A549 (cell line): ENCODE data around the gene STRN4. TPM values are rescaled to one million over a fixed set of nuclear protein-coding genes. Genes with fewer than 3 reads are reported as not detected.
A peak's percentile ranks its signal among the peaks of the same experiment; 100 is the strongest.
"Not testable (repeated sequence)": the region's sequence is repeated elsewhere in the genome, so short reads cannot be mapped to it uniquely, and the experiment has no call there.

Source experiments
- ATAC-seq, 2 experiments: fragments of 200-7000 bp in 1 of 2; fragments of >200 bp in 1 of 2; cut with Nextera tagmentation in 1 of 2; cut with Tn5 transposase in 1 of 2; 3 replicates each; pipeline versions ENCODE4 v1.8.0 to v1.9.1; 2018 to 2020; ENCODE audit warnings: mild to moderate bottlenecking in 1 of 2, moderate library complexity in 1 of 2
- CTCF ChIA-PET: fragments of 300-600 bp; sonication (Branson Sonifier 250); formaldehyde crosslinking; extraction: SDS; loops from one replicate; lab custom pipeline; 2021; ENCODE audit warnings: antibody characterized with exemption, inconsistent platforms; lab: Yijun Ruan, JAX
- POLR2A ChIA-PET: fragments of 350-600 bp; formaldehyde crosslinking; extraction: SDS; loops from one replicate; lab custom pipeline; 2021; ENCODE audit warnings: antibody characterized with exemption, inconsistent platforms; lab: Yijun Ruan, JAX
- DNase-seq, 2 experiments: peaks; one replicate each; pipeline versions ENCODE4 v3.0.0 to v3.0.0-alpha.2; 2011 to 2016; ENCODE audit warnings: low read depth in 1 of 2, low spot score in 1 of 2
- FAIRE-seq: peaks from 2 replicates; lab custom pipeline; 2011; peaks lifted over from hg19 to GRCh38; lab: Jason Lieb, UNC
- H3K27ac ChIP-seq, 2 experiments: fragments of >200 bp; sonication (Bioruptor Twin); formaldehyde crosslinking; 3 replicates each; pipeline ENCODE4 v1.5.1; 2016 to 2017
- H3K4me1 ChIP-seq: fragments of >200 bp; sonication (Bioruptor Twin); formaldehyde crosslinking; 3 replicates; pipeline ENCODE4 v1.6.1; 2016
- H3K4me2 ChIP-seq: fragments of >200 bp; sonication (Bioruptor Twin); formaldehyde crosslinking; 3 replicates; pipeline ENCODE4 v1.6.1; 2016
- H3K4me3 ChIP-seq: fragments of >200 bp; sonication (Bioruptor Twin); formaldehyde crosslinking; 3 replicates; pipeline ENCODE4 v1.5.1; 2016
- H3K9me3 ChIP-seq: fragments of >200 bp; sonication (Bioruptor Twin); formaldehyde crosslinking; 3 replicates; pipeline ENCODE4 v1.6.1; 2016
- BCL3 ChIP-seq: fragments of >200 bp; sonication (Bioruptor Twin); formaldehyde crosslinking; IDR thresholded peaks from 3 replicates; pipeline ENCODE4 v1.6.1; 2016
- EHF ChIP-seq: fragments of 250-450 bp; sonication (Bioruptor Pico); IDR thresholded peaks from 2 replicates; pipeline ENCODE4 v1.5.0; 2020; ENCODE audit warnings: mild to moderate bottlenecking
- ELK1 ChIP-seq: fragments of 150-350 bp; IDR thresholded peaks from 2 replicates; pipeline ENCODE4 v1.6.1; 2014; ENCODE audit warnings: low read depth, mild to moderate bottlenecking, low read length
- FOSL2 ChIP-seq, 2 experiments: fragments of 450-650 bp in 1 of 2; fragments of >200 bp in 1 of 2; sonication (Bioruptor Twin) in 1 of 2; formaldehyde crosslinking; IDR thresholded peaks; 2 replicates each; pipeline versions ENCODE4 v1.5.0 to v1.6.1; 2016 to 2020; ENCODE audit warnings: mild to moderate bottlenecking in 1 of 2, moderate library complexity in 1 of 2
- HMGXB4 ChIP-seq: fragments of 250-450 bp; sonication (Bioruptor Pico); IDR thresholded peaks from 2 replicates; pipeline ENCODE4 v1.5.0; 2021; ENCODE audit warnings: mild to moderate bottlenecking, moderate library complexity, borderline replicate concordance
- NFE2L2 ChIP-seq: fragments of 150-350 bp; conservative IDR thresholded peaks from 2 replicates; pipeline ENCODE4 v1.6.1; 2014; ENCODE audit warnings: low read length
- NPAS2 ChIP-seq: fragments of 250-450 bp; sonication (Bioruptor Pico); IDR thresholded peaks from 2 replicates; pipeline ENCODE4 v1.8.0; 2022; ENCODE audit warnings: mild to moderate bottlenecking, moderate library complexity, borderline replicate concordance
- PBX3 ChIP-seq: IDR thresholded peaks from 2 replicates; pipeline ENCODE4 v1.6.1; 2012
- POLR2A ChIP-seq: IDR thresholded peaks from 2 replicates; pipeline ENCODE4 v1.6.1; 2012; ENCODE audit warnings: mild to moderate bottlenecking, low read length
- RFX5 ChIP-seq: fragments of 450-650 bp; IDR thresholded peaks from 2 replicates; pipeline ENCODE4 v1.7.1; 2014; ENCODE audit warnings: antibody characterized with exemption, mild to moderate bottlenecking, moderate library complexity
- RNF2 ChIP-seq: fragments of 200-600 bp; sonication (generic); IDR thresholded peaks from 2 replicates; pipeline ENCODE4 v1.6.1; 2016; ENCODE audit warnings: low read depth, mild to moderate bottlenecking, antibody characterized with exemption, moderate library complexity, borderline replicate concordance
- TFCP2L1 ChIP-seq: fragments of 250-450 bp; sonication (Bioruptor Pico); IDR thresholded peaks from 2 replicates; pipeline ENCODE4 v1.5.0; 2021; ENCODE audit warnings: mild to moderate bottlenecking
- ZNF302 ChIP-seq: fragments of 250-450 bp; sonication (Bioruptor Pico); IDR thresholded peaks from 2 replicates; pipeline ENCODE4 v1.9.0; 2021; ENCODE audit warnings: inconsistent platforms, mild to moderate bottlenecking, moderate library complexity
- WGBS: methylation state at CpG from one replicate; pipeline ENCODE4 v1.1.6; 2017; ENCODE audit errors: missing lambda C conversion rate; 5-methylcytosine and 5-hydroxymethylcytosine counted together
- polyA plus RNA-seq, 4 experiments: library from polyadenylated mRNA; depleted of rRNA in 3 of 4; stranded (reverse); fragments of >200 nt; fragmentation: RNase III in 1 of 4; extraction: RNeasy Plus Mini Kit Qiagen cat#74134 plus additional on column Dnase treatment in 1 of 4; gene quantifications; 2 replicates in 3 of 4; 3 replicates in 1 of 4; pipeline ENCODE4 v1.2.3, GENCODE V29; 2011 to 2017
- TF ChIP-seq, protein P1 (sequence below): IDR thresholded peaks from 2 replicates; pipeline ENCODE4 v1.6.1; 2012
- TF ChIP-seq, protein P2 (sequence below): fragments of >200 bp; sonication (Bioruptor Twin); formaldehyde crosslinking; IDR thresholded peaks from 3 replicates; pipeline ENCODE4 v1.5.1; 2016

STRN4 gene
- polyA plus RNA-seq, 2 of the 4 experiments (the other 2 are of a cell fraction), result 62.8 to 70.0 TPM

GRCh38 chr19:46773018-46773399 is 26.8 kb upstream of the STRN4 start (continued):
- TF ChIP-seq FOSL2 (IDR thresholded peaks at IDR 0.05) (no peak), FOSL2 (CRISPR knock-in tag; IDR thresholded peaks at IDR 0.05) (no peak), ZNF302 (no peak), TFCP2L1 (CRISPR knock-in tag) (0 out of 2 replicates have a peak, but pooled peaks have one; percentile 1)

- ChIA-PET CTCF (interaction anchor here (0.6 to 28.2 kb wide), 6 partner anchors 13 to 349 kb away, joined by 3 to 1222 read pairs (median 26); partner anchors contain the start of genes AP2S1 and SLC1A5), POLR2A (interaction anchor here (1.1 to 1.7 kb wide), 3 partner anchors 8 to 16 kb away, joined by 3 to 8 read pairs (median 6); partner anchors contain the start of gene SLC1A5)
- Histone ChIP-seq H3K4me3 (no peak overlapping the region), H3K27ac (no peak overlapping the region), H3K9me3 (no peaks in the 10 kb centered on the region), H3K4me1 (peaks cover 11% of the 10 kb centered on the region; the same call in 2 of the 3 replicates), H3K4me2 (no peak overlapping the region)
- WGBS, result 84% methylated on average over 12 of the region's 12 CpGs
- no peak for FAIRE-seq
- DNase-seq, result no peak
- no peak for TF ChIP-seq TFCP2L1 (CRISPR knock-in tag)
- TF ChIP-seq EHF (CRISPR knock-in tag), result no peak
- TF ChIP-seq, protein P1, sequence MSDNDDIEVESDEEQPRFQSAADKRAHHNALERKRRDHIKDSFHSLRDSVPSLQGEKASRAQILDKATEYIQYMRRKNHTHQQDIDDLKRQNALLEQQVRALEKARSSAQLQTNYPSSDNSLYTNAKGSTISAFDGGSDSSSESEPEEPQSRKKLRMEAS, result no peak
- no peak for TF ChIP-seq POLR2A
- no peak for TF ChIP-seq HMGXB4 (CRISPR knock-in tag)
- TF ChIP-seq BCL3, result no peak
- no peak for TF ChIP-seq RFX5
- TF ChIP-seq PBX3, result no peak
- no peak for TF ChIP-seq RNF2
- TF ChIP-seq, protein P2, sequence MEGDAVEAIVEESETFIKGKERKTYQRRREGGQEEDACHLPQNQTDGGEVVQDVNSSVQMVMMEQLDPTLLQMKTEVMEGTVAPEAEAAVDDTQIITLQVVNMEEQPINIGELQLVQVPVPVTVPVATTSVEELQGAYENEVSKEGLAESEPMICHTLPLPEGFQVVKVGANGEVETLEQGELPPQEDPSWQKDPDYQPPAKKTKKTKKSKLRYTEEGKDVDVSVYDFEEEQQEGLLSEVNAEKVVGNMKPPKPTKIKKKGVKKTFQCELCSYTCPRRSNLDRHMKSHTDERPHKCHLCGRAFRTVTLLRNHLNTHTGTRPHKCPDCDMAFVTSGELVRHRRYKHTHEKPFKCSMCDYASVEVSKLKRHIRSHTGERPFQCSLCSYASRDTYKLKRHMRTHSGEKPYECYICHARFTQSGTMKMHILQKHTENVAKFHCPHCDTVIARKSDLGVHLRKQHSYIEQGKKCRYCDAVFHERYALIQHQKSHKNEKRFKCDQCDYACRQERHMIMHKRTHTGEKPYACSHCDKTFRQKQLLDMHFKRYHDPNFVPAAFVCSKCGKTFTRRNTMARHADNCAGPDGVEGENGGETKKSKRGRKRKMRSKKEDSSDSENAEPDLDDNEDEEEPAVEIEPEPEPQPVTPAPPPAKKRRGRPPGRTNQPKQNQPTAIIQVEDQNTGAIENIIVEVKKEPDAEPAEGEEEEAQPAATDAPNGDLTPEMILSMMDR, result no peak
- TF ChIP-seq NPAS2, result no peak
- TF ChIP-seq ELK1, result no peak
- TF ChIP-seq NFE2L2, result no peak
- no peak; a peak in 1 of 6 replicates for ATAC-seq
Observed at GRCh38 chr19:46772170-46773017, 26.1 kb upstream of the STRN4 start.

DNA sequence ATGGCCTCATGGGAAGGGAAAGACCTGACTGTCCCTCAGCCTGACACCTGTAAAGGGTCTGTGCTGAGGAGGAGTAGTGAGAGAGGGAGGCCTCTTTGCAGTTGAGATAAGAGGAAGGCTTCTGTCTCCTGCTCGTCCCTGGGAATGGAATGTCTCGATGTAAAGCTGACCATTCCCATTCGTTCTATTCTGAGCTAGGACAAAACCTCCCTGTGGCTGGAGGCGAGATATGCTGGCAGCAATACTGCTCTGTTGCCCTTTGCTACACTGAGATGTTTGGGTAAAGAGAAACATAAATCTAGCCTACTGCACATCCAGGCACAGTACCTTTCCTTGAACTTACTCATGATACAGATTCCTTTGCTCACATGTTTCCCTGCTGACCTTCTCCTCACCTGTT is 22.5 kb upstream of the STRN4 start:
- POLR2A ChIA-PET, H3K9me3 ChIP-seq, H3K27ac ChIP-seq, DNase-seq, H3K4me3 ChIP-seq, H3K4me2 ChIP-seq, FAIRE-seq, ATAC-seq: not testable (repeated sequence)
- 31% methylated on average over 4 of the region's 4 CpGs for WGBS
- CTCF ChIA-PET, result interaction anchor here (0.5 to 28.2 kb wide), 7 partner anchors 12 to 1120 kb away, joined by 3 to 1222 read pairs (median 11); partner anchors contain the start of genes AP2S1 and SLC1A5
- H3K4me1 ChIP-seq, result peaks cover 21% of the 10 kb centered on the region; the same call in 2 of the 3 replicates
